HEK293 (cell line): ENCODE measurements around the gene TM7SF2.

Source experiments
- BCL11B ChIP-seq: fragments of 450-650 bp; formaldehyde crosslinking; IDR thresholded peaks from 2 replicates; pipeline ENCODE4 v1.5.1; 2016; ENCODE audit warnings: low read depth, missing biosample characterization, missing genetic modification characterization
- GFI1B ChIP-seq: fragments of 450-650 bp; formaldehyde crosslinking; IDR thresholded peaks from 2 replicates; pipeline ENCODE4 v1.5.1; 2016; ENCODE audit warnings: missing biosample characterization, missing genetic modification characterization
- GLIS2 ChIP-seq: fragments of 450-650 bp; formaldehyde crosslinking; IDR thresholded peaks from 2 replicates; pipeline ENCODE4 v1.5.1; 2016; ENCODE audit warnings: missing biosample characterization, missing genetic modification characterization
- IKZF3 ChIP-seq: fragments of 450-650 bp; IDR thresholded peaks from 2 replicates; pipeline ENCODE4 v1.5.0; 2018; ENCODE audit warnings: missing biosample characterization, mild to moderate bottlenecking, missing genetic modification characterization, moderate library complexity
- OSR2 ChIP-seq: fragments of 450-650 bp; formaldehyde crosslinking; IDR thresholded peaks from 2 replicates; pipeline ENCODE4 v1.5.1; 2016; ENCODE audit warnings: missing biosample characterization, missing genetic modification characterization
- REPIN1 ChIP-seq: fragments of 450-650 bp; formaldehyde crosslinking; IDR thresholded peaks from 2 replicates; pipeline ENCODE4 v1.5.1; 2017; ENCODE audit warnings: missing biosample characterization, missing genetic modification characterization, low read depth
- ZBTB48 ChIP-seq: fragments of 450-650 bp; formaldehyde crosslinking; IDR thresholded peaks from 2 replicates; pipeline ENCODE4 v1.5.1; 2016; ENCODE audit warnings: missing biosample characterization, missing genetic modification characterization
- ZFP37 ChIP-seq: fragments of 450-650 bp; formaldehyde crosslinking; IDR thresholded peaks from 2 replicates; pipeline ENCODE4 v1.5.1; 2016; ENCODE audit warnings: missing biosample characterization, missing genetic modification characterization
- ZNF10 ChIP-seq: fragments of 450-650 bp; formaldehyde crosslinking; IDR thresholded peaks from 2 replicates; pipeline ENCODE4 v1.5.1; 2017; ENCODE audit warnings: missing biosample characterization, missing genetic modification characterization
- ZNF211 ChIP-seq: fragments of 450-650 bp; formaldehyde crosslinking; IDR thresholded peaks from 2 replicates; pipeline ENCODE4 v1.5.1; 2016; ENCODE audit warnings: low read depth, missing biosample characterization, missing genetic modification characterization
- ZNF292 ChIP-seq: fragments of 450-650 bp; formaldehyde crosslinking; IDR thresholded peaks from 2 replicates; pipeline ENCODE4 v1.5.1; 2016; ENCODE audit warnings: low read depth, missing biosample characterization, missing genetic modification characterization, borderline replicate concordance
- ZNF302 ChIP-seq: fragments of 450-650 bp; formaldehyde crosslinking; IDR thresholded peaks from 2 replicates; pipeline ENCODE4 v1.5.1; 2016; ENCODE audit warnings: missing biosample characterization, missing genetic modification characterization, low read depth
- ZNF354C ChIP-seq: fragments of 450-650 bp; formaldehyde crosslinking; IDR thresholded peaks from 2 replicates; pipeline ENCODE4 v1.5.1; 2016; ENCODE audit warnings: missing biosample characterization, missing genetic modification characterization, low read depth, borderline replicate concordance
- ZNF530 ChIP-seq: fragments of 450-650 bp; formaldehyde crosslinking; IDR thresholded peaks from 2 replicates; pipeline ENCODE4 v1.5.1; 2016; ENCODE audit warnings: low read depth, missing biosample characterization, missing genetic modification characterization
- ZNF549 ChIP-seq: fragments of 450-650 bp; IDR thresholded peaks from 2 replicates; pipeline ENCODE4 v1.5.1; 2018; ENCODE audit warnings: missing biosample characterization, missing genetic modification characterization, mild to moderate bottlenecking, inconsistent platforms, moderate library complexity
- ZNF561 ChIP-seq: fragments of 450-650 bp; IDR thresholded peaks from 2 replicates; pipeline ENCODE4 v1.5.1; 2018; ENCODE audit warnings: missing biosample characterization, missing genetic modification characterization, borderline replicate concordance
- TF ChIP-seq, protein P1 (sequence below): fragments of 450-650 bp; formaldehyde crosslinking; IDR thresholded peaks from 2 replicates; pipeline ENCODE4 v1.5.1; 2017; ENCODE audit warnings: missing biosample characterization, missing genetic modification characterization
- TF ChIP-seq, protein P2 (sequence below): fragments of 450-650 bp; formaldehyde crosslinking; IDR thresholded peaks from 2 replicates; pipeline ENCODE4 v1.5.1; 2016; ENCODE audit warnings: missing biosample characterization, missing genetic modification characterization
- TF ChIP-seq, protein P3 (sequence below): fragments of 450-650 bp; formaldehyde crosslinking; IDR thresholded peaks from 2 replicates; pipeline ENCODE4 v1.5.1; 2016; ENCODE audit warnings: missing biosample characterization, missing genetic modification characterization, borderline replicate concordance
- TF ChIP-seq, protein P4 (sequence below): fragments of 450-650 bp; IDR thresholded peaks from 2 replicates; pipeline ENCODE4 v1.5.1; 2018; ENCODE audit warnings: missing biosample characterization, mild to moderate bottlenecking, missing genetic modification characterization
- TF ChIP-seq, protein P5 (sequence below): fragments of 450-650 bp; formaldehyde crosslinking; IDR thresholded peaks from 2 replicates; pipeline ENCODE4 v1.5.1; 2016; ENCODE audit warnings: missing biosample characterization, missing genetic modification characterization
- TF ChIP-seq, protein P6 (sequence below): fragments of 450-650 bp; formaldehyde crosslinking; IDR thresholded peaks from 2 replicates; pipeline ENCODE4 v1.5.0; 2017; ENCODE audit warnings: missing biosample characterization, missing genetic modification characterization, borderline replicate concordance
- TF ChIP-seq, protein P7 (sequence below): fragments of 450-650 bp; formaldehyde crosslinking; IDR thresholded peaks from 2 replicates; pipeline ENCODE4 v1.5.1; 2016; ENCODE audit warnings: missing biosample characterization, missing genetic modification characterization, low read depth
- TF ChIP-seq, protein P8 (sequence below): fragments of 450-650 bp; formaldehyde crosslinking; IDR thresholded peaks from 2 replicates; pipeline ENCODE4 v1.5.1; 2016; ENCODE audit warnings: missing biosample characterization, missing genetic modification characterization

Gene TM7SF2

DNA sequence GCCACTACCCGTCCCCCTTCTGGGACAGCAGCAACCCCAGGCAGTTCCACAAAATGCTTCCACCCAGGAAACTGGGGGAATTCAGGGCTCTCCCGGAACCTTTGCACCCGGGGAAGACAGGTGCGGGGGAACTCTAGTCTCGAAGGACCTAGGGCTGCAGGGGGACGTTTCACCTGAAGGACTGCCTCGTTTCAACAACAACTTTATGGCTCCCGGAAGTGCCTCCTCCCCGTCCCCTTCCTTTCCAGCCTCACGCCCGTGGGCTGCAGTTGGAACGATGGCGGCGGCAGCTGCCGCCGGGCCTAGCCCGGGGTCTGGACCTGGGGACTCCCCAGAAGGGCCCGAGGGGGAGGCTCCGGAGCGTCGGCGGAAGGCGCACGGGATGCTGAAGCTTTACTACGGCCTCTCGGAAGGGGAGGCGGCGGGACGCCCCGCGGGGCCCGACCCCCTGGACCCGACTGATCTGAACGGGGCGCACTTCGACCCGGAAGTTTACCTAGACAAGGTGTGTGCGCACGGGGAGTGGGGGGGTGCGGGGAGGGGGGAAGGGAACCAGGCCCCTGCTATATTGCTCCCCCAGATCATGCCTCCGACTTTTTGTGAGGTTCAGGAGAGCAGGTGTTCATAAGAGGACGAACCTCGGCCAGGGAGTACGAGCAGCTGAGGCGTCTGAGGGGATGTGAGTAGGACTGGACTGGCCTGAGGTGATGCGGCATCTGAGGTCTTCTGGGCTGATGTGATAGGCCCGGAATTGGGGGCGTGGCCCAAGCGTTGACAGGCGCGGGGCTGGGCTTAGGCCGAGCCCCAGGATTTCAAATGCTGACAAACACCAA lies 15.5 kb upstream of the TM7SF2 start, which contains the start of gene VPS51 (continued):
- TF ChIP-seq, protein P1, sequence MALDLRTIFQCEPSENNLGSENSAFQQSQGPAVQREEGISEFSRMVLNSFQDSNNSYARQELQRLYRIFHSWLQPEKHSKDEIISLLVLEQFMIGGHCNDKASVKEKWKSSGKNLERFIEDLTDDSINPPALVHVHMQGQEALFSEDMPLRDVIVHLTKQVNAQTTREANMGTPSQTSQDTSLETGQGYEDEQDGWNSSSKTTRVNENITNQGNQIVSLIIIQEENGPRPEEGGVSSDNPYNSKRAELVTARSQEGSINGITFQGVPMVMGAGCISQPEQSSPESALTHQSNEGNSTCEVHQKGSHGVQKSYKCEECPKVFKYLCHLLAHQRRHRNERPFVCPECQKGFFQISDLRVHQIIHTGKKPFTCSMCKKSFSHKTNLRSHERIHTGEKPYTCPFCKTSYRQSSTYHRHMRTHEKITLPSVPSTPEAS, result peak; percentile 55
- no peak for TF ChIP-seq ZNF549
- TF ChIP-seq ZNF354C (tag by site-specific recombination), result no peak
- TF ChIP-seq, protein P2, sequence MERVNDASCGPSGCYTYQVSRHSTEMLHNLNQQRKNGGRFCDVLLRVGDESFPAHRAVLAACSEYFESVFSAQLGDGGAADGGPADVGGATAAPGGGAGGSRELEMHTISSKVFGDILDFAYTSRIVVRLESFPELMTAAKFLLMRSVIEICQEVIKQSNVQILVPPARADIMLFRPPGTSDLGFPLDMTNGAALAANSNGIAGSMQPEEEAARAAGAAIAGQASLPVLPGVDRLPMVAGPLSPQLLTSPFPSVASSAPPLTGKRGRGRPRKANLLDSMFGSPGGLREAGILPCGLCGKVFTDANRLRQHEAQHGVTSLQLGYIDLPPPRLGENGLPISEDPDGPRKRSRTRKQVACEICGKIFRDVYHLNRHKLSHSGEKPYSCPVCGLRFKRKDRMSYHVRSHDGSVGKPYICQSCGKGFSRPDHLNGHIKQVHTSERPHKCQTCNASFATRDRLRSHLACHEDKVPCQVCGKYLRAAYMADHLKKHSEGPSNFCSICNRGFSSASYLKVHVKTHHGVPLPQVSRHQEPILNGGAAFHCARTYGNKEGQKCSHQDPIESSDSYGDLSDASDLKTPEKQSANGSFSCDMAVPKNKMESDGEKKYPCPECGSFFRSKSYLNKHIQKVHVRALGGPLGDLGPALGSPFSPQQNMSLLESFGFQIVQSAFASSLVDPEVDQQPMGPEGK (tag by site-specific recombination), result peak; percentile 73
- TF ChIP-seq, protein P3, sequence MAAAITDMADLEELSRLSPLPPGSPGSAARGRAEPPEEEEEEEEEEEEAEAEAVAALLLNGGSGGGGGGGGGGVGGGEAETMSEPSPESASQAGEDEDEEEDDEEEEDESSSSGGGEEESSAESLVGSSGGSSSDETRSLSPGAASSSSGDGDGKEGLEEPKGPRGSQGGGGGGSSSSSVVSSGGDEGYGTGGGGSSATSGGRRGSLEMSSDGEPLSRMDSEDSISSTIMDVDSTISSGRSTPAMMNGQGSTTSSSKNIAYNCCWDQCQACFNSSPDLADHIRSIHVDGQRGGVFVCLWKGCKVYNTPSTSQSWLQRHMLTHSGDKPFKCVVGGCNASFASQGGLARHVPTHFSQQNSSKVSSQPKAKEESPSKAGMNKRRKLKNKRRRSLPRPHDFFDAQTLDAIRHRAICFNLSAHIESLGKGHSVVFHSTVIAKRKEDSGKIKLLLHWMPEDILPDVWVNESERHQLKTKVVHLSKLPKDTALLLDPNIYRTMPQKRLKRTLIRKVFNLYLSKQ (tag by site-specific recombination), result peak; percentile 88; the same call in 1 of the 2 replicates
- TF ChIP-seq, protein P4, sequence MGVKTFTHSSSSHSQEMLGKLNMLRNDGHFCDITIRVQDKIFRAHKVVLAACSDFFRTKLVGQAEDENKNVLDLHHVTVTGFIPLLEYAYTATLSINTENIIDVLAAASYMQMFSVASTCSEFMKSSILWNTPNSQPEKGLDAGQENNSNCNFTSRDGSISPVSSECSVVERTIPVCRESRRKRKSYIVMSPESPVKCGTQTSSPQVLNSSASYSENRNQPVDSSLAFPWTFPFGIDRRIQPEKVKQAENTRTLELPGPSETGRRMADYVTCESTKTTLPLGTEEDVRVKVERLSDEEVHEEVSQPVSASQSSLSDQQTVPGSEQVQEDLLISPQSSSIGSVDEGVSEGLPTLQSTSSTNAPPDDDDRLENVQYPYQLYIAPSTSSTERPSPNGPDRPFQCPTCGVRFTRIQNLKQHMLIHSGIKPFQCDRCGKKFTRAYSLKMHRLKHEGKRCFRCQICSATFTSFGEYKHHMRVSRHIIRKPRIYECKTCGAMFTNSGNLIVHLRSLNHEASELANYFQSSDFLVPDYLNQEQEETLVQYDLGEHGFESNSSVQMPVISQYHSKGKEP (tag by site-specific recombination), result peak; percentile 90
- TF ChIP-seq GFI1B, result peak; percentile 32; the same call in 1 of the 2 replicates
- peak; percentile 95 for TF ChIP-seq IKZF3 (tag by site-specific recombination)
- TF ChIP-seq, protein P5, sequence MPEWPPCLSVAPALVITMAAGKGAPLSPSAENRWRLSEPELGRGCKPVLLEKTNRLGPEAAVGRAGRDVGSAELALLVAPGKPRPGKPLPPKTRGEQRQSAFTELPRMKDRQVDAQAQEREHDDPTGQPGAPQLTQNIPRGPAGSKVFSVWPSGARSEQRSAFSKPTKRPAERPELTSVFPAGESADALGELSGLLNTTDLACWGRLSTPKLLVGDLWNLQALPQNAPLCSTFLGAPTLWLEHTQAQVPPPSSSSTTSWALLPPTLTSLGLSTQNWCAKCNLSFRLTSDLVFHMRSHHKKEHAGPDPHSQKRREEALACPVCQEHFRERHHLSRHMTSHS, result 0 out of 2 replicates have a peak, but pooled peaks have one; percentile 35
- peak; percentile 59; the same call in 1 of the 2 replicates for TF ChIP-seq ZNF10
- TF ChIP-seq ZNF302, result 0 out of 2 replicates have a peak, but pooled peaks have one; percentile 17
- peak; percentile 86 for TF ChIP-seq ZBTB48 (tag by site-specific recombination)
- TF ChIP-seq REPIN1 (tag by site-specific recombination), result 0 out of 2 replicates have a peak, but pooled peaks have one; percentile 44
- TF ChIP-seq GLIS2 (tag by site-specific recombination), result peak; percentile 67
- TF ChIP-seq, protein P6, sequence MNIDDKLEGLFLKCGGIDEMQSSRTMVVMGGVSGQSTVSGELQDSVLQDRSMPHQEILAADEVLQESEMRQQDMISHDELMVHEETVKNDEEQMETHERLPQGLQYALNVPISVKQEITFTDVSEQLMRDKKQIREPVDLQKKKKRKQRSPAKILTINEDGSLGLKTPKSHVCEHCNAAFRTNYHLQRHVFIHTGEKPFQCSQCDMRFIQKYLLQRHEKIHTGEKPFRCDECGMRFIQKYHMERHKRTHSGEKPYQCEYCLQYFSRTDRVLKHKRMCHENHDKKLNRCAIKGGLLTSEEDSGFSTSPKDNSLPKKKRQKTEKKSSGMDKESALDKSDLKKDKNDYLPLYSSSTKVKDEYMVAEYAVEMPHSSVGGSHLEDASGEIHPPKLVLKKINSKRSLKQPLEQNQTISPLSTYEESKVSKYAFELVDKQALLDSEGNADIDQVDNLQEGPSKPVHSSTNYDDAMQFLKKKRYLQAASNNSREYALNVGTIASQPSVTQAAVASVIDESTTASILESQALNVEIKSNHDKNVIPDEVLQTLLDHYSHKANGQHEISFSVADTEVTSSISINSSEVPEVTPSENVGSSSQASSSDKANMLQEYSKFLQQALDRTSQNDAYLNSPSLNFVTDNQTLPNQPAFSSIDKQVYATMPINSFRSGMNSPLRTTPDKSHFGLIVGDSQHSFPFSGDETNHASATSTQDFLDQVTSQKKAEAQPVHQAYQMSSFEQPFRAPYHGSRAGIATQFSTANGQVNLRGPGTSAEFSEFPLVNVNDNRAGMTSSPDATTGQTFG (tag by site-specific recombination), result peak; percentile 88
- TF ChIP-seq BCL11B (tag by site-specific recombination), result no peak
- peak; percentile 41 for TF ChIP-seq OSR2 (tag by site-specific recombination)
- peak; percentile 29; the same call in 1 of the 2 replicates for TF ChIP-seq ZNF530 (tag by site-specific recombination)
- TF ChIP-seq, protein P7, sequence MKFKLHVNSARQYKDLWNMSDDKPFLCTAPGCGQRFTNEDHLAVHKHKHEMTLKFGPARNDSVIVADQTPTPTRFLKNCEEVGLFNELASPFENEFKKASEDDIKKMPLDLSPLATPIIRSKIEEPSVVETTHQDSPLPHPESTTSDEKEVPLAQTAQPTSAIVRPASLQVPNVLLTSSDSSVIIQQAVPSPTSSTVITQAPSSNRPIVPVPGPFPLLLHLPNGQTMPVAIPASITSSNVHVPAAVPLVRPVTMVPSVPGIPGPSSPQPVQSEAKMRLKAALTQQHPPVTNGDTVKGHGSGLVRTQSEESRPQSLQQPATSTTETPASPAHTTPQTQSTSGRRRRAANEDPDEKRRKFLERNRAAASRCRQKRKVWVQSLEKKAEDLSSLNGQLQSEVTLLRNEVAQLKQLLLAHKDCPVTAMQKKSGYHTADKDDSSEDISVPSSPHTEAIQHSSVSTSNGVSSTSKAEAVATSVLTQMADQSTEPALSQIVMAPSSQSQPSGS (tag by site-specific recombination), result 0 out of 2 replicates have a peak, but pooled peaks have one; percentile 25
- peak; percentile 98 for TF ChIP-seq ZNF561
- no peak for TF ChIP-seq ZNF292 (tag by site-specific recombination)
- 0 out of 2 replicates have a peak, but pooled peaks have one; percentile 62 for TF ChIP-seq ZFP37 (tag by site-specific recombination)
- TF ChIP-seq ZNF211 (tag by site-specific recombination), result no peak
- TF ChIP-seq, protein P8, sequence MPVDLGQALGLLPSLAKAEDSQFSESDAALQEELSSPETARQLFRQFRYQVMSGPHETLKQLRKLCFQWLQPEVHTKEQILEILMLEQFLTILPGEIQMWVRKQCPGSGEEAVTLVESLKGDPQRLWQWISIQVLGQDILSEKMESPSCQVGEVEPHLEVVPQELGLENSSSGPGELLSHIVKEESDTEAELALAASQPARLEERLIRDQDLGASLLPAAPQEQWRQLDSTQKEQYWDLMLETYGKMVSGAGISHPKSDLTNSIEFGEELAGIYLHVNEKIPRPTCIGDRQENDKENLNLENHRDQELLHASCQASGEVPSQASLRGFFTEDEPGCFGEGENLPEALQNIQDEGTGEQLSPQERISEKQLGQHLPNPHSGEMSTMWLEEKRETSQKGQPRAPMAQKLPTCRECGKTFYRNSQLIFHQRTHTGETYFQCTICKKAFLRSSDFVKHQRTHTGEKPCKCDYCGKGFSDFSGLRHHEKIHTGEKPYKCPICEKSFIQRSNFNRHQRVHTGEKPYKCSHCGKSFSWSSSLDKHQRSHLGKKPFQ (tag by site-specific recombination), result peak; percentile 28; the same call in 1 of the 2 replicates
